ENCODE data around the gene AMELX. TPM values are rescaled to one million over a fixed set of nuclear protein-coding genes. Genes with fewer than 3 reads are reported as not detected.

Gene AMELX
- total RNA-seq, 1 donor from 2014 or later, result not detected

DNA sequence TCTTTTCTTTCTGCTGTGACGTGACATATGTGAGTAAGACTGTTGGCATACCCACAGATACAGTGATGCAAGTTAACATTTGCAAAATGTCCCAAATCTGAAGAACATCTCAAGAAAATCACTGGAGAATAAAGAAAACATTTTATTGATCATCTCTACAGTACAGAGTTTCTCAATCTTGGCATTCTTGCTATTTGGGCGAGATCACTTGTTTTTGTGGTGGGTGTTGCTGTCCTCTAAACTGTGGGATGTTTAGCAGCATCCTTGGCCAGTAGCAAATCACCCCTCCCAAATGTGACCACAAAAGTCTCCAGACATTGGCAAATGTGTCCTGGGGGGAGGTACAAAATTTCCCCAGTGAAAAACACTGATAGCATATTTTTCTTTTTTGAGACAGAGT lies 28.8 kb downstream of the AMELX start:
- TF ChIP-seq, protein P1, sequence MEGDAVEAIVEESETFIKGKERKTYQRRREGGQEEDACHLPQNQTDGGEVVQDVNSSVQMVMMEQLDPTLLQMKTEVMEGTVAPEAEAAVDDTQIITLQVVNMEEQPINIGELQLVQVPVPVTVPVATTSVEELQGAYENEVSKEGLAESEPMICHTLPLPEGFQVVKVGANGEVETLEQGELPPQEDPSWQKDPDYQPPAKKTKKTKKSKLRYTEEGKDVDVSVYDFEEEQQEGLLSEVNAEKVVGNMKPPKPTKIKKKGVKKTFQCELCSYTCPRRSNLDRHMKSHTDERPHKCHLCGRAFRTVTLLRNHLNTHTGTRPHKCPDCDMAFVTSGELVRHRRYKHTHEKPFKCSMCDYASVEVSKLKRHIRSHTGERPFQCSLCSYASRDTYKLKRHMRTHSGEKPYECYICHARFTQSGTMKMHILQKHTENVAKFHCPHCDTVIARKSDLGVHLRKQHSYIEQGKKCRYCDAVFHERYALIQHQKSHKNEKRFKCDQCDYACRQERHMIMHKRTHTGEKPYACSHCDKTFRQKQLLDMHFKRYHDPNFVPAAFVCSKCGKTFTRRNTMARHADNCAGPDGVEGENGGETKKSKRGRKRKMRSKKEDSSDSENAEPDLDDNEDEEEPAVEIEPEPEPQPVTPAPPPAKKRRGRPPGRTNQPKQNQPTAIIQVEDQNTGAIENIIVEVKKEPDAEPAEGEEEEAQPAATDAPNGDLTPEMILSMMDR (IDR thresholded peaks at IDR 0.05; ENCODE audit: unreplicated experiment), result no peak
- H3K36me3 Mint-ChIP-seq, result no peaks in the 10 kb centered on the region
- H3K9me3 Mint-ChIP-seq, result peaks cover 12% of the 10 kb centered on the region
- no peak overlapping the region for H3K27ac Mint-ChIP-seq
- no peak for DNase-seq (ENCODE audit: low spot score in 2 of 2, unreplicated experiment in 2 of 2)
- no peak overlapping the region for H3K4me3 Mint-ChIP-seq
- peaks cover 8% of the 10 kb centered on the region for H3K4me1 Mint-ChIP-seq
- no peaks in the 10 kb centered on the region for H3K27me3 Mint-ChIP-seq (ENCODE audit: low read depth)

DNA sequence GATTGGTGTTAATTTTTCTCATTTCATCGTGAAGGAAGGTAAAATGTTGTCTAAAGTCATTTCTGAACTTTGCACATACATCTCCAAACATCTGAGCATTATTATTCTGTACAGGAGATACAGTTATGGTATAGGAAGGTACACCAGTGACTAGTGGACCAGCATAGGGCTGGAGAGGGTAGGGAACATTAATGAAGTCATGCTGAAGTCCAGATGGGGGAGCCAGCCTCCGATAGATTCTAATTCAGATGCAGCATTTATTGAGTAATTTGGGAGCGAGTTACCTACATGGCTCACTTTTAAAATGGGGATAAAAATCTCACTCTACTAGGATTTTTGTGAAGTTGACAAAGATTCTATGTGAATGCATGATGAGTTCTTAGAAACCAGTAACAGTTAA lies 34.9 kb downstream of the AMELX start:
- no peaks in the 10 kb centered on the region for H3K27me3 Mint-ChIP-seq (ENCODE audit: low read depth)
- no peaks in the 10 kb centered on the region for H3K36me3 Mint-ChIP-seq
- TF ChIP-seq, protein P1 (IDR thresholded peaks at IDR 0.05; ENCODE audit: unreplicated experiment), result no peak
- H3K27ac Mint-ChIP-seq, result no peak overlapping the region
- peaks cover 2% of the 10 kb centered on the region for H3K4me1 Mint-ChIP-seq
- no peak for DNase-seq (ENCODE audit: low spot score in 2 of 2, unreplicated experiment in 2 of 2)
- H3K4me3 Mint-ChIP-seq, result no peak overlapping the region
- H3K9me3 Mint-ChIP-seq, result peaks cover 36% of the 10 kb centered on the region

DNA sequence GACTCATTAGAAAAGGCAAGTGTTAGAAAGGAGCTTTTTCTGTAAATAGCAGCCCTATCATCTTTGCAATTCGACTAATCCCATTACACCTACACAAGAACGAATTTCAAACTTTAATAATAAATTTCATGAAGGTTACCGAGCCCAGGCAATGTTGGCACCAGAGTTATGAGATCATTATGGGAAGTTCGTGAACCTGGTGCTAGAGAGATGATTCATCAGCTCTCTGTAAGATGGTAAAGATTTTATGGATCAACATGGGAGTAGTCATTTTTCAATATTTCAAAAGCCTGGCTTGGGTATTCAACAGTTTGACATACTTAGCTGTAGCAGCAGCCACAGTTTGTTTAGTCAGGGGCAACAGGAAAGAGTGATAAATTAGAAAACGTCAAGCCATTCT lies 35.8 kb downstream of the AMELX start:
- H3K9me3 Mint-ChIP-seq, result peaks cover 38% of the 10 kb centered on the region
- no peak overlapping the region for H3K4me3 Mint-ChIP-seq
- no peaks in the 10 kb centered on the region for H3K27me3 Mint-ChIP-seq (ENCODE audit: low read depth)
- H3K4me1 Mint-ChIP-seq, result peaks cover 2% of the 10 kb centered on the region
- no peak overlapping the region for H3K27ac Mint-ChIP-seq
- no peak for DNase-seq (ENCODE audit: low spot score in 2 of 2, unreplicated experiment in 2 of 2)
- TF ChIP-seq, protein P1 (IDR thresholded peaks at IDR 0.05; ENCODE audit: unreplicated experiment), result no peak
- no peaks in the 10 kb centered on the region for H3K36me3 Mint-ChIP-seq

DNA sequence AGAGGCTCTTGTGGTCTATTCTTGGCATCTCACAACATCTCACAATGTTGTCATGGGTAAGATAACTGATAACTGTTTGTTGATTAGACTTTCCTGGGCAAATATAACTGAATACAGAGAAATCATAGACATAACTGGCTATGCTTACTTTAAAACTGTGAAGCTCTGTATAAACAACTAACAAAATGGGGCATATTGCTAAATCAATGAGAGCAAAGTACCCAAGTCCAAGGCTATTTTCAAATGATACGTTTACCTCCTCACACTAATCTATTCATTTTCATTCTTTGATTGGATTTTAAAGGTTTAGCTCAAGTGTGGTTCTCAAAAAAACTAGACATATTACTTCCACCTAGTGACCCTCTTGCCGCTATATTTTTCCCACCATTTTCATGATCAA lies 38.6 kb downstream of the AMELX start:
- Mint-ChIP-seq H3K36me3 (no peaks in the 10 kb centered on the region), H3K27me3 (ENCODE audit: low read depth) (no peaks in the 10 kb centered on the region), H3K27ac (no peak overlapping the region), H3K4me1 (peaks cover 2% of the 10 kb centered on the region), H3K9me3 (peaks cover 48% of the 10 kb centered on the region), H3K4me3 (no peak overlapping the region)
- TF ChIP-seq, protein P1 (IDR thresholded peaks at IDR 0.05; ENCODE audit: unreplicated experiment), result no peak
- DNase-seq (ENCODE audit: low spot score in 2 of 2, unreplicated experiment in 2 of 2), result no peak

DNA sequence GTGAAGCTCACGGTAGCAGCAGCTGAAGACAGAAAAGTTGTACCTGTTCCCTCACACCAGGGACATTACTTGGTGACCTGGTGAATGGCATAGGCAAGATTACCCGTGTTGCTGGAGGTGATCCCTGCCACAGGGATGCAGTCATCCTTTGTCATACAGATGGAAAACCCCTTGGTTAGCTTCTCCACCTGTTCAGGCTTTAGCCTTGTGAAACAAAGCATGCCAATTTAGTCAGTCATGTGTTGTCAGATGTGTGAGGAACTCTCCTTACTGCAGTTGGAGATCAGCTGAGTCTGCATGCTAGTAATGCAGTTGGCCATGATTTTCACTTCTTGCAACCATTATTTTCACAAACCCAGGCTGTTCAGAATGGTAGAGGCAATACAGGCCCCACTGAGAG lies 41.0 kb downstream of the AMELX start:
- Mint-ChIP-seq H3K4me3 (no peak overlapping the region), H3K4me1 (peaks cover 2% of the 10 kb centered on the region), H3K36me3 (no peaks in the 10 kb centered on the region), H3K27me3 (ENCODE audit: low read depth) (no peaks in the 10 kb centered on the region), H3K27ac (no peak overlapping the region), H3K9me3 (peaks cover 42% of the 10 kb centered on the region)
- TF ChIP-seq, protein P1 (IDR thresholded peaks at IDR 0.05; ENCODE audit: unreplicated experiment), result no peak
- no peak for DNase-seq (ENCODE audit: low spot score in 2 of 2, unreplicated experiment in 2 of 2)

DNA sequence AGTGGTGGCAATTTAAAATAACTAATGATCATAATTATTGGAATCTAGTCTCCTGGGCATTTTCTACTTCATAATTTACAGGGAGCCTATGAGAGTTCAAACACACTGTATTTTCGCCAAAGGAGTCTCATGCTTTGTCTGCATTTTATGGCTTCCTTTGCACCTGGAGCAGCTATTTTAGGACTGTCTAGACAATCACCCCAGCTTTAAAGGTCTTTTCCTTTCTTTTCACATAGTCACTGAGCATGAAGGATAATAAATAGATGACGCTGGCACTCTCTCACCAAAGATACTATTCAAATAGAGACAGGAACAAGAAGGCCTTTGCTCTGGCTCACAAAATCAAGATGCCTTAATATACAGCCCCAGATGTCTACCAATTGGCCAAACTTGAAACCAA lies 43.0 kb downstream of the AMELX start:
- Mint-ChIP-seq H3K27me3 (ENCODE audit: low read depth) (no peaks in the 10 kb centered on the region), H3K4me3 (no peak overlapping the region), H3K4me1 (no peaks in the 10 kb centered on the region), H3K27ac (no peak overlapping the region), H3K9me3 (peaks cover 51% of the 10 kb centered on the region), H3K36me3 (no peaks in the 10 kb centered on the region)
- no peak for DNase-seq (ENCODE audit: low spot score in 2 of 2, unreplicated experiment in 2 of 2)
- TF ChIP-seq, protein P1 (IDR thresholded peaks at IDR 0.05; ENCODE audit: unreplicated experiment), result no peak

All from mesothelial cell of epicardium (in vitro differentiated cells).